ENCODE data around the gene CRTC2.

CRTC2 gene

DNA sequence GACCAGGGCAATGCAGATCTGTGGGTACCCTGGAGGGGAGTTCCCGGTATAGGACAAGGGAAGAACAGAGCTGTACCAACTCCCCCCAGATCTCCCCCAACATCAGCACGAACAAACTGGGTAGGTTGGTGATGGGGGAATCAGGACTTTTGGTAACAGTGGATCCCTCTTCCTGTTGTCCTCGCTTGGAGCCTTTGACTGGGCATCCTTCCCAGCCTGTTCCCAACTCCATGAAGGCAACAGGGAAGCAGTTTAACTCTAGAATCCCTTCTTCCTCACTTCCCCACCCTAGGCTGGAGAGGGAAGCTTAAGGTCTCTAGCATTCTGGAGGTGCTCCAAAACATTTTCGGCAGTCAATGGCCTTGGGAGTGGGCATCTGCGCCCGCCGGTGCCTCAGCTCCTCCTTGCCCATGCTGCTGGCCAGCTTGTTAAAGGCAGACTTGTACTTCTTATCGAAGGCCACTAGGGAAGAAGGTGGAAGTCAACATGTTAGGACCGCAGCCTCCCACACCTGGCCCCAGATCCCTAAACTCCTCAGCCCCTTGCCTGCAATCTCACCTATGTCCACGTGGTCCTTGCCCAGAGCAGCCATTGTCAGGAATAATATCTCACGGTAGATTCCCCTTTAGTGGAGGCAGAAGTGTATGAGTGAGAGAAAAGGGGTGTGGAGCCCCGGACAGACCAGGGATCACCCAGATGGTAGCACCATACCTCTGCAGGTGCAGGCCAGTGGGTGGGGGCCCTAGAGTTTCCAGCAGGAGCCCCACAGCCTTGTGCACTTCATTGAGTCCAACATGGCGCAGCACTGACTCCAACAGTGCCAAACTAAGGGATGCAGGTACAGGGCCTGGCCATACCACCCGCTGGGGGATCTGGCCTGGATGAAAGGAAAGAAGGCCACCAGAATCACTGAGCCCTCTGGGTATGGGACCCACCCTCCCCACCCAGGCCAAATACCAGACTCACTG lies 28.1 kb downstream of the CRTC2 start:
- TF ChIP-seq, protein P1, sequence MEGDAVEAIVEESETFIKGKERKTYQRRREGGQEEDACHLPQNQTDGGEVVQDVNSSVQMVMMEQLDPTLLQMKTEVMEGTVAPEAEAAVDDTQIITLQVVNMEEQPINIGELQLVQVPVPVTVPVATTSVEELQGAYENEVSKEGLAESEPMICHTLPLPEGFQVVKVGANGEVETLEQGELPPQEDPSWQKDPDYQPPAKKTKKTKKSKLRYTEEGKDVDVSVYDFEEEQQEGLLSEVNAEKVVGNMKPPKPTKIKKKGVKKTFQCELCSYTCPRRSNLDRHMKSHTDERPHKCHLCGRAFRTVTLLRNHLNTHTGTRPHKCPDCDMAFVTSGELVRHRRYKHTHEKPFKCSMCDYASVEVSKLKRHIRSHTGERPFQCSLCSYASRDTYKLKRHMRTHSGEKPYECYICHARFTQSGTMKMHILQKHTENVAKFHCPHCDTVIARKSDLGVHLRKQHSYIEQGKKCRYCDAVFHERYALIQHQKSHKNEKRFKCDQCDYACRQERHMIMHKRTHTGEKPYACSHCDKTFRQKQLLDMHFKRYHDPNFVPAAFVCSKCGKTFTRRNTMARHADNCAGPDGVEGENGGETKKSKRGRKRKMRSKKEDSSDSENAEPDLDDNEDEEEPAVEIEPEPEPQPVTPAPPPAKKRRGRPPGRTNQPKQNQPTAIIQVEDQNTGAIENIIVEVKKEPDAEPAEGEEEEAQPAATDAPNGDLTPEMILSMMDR (IDR thresholded peaks at IDR 0.05; ENCODE audit: low read depth, low read length) = no peak
- no peak for DNase-seq (ENCODE audit: extremely low read depth, low read depth)

DNA sequence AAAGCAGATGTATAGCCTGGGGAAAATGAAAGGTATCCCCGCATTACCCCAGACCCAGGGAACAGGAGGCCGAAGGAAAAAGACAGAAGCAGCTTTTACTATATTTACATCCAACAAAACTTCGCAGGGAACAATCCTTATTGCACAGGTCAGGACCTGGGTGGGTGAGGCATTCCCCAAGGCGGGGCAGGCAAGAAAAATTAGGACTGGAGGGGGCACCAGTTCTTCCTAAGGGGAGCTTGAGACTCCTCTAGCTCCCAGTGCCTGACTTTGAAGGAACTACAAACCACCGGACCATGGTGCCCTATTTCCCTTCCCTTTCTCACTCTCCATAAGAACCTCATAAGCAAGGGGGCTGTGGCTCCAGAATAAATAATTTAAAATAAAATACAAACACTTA lies 29.0 kb downstream of the CRTC2 start:
- DNase-seq (ENCODE audit: extremely low read depth, low read depth) = no peak
- TF ChIP-seq, protein P1 (IDR thresholded peaks at IDR 0.05; ENCODE audit: low read depth, low read length) = no peak

DNA sequence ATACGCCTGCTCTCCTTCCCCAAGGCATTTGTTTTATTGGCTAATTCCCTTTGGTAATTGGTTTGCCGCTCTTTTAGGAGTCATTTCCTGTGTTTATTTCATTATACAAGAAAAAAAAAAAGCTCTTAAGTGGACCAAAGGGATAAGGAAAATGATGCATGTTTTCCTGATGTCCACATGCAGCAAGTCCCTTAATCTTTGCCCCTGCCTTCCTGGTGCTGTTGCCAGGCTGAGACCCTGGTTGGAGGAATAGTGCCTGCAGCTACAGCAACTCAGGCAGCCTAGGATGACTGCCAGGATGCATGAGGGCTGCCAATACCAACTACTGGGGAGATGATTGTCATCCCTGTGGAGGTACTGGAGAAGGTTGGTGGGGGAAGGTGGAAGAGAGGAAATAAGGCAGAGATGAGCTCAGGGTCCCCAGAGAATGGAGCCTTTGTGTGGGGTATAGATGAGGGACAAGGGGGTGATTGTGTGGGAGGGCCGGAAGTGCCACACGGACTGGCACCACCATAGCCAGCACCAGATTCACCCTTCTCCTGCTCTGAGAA lies 29.5 kb downstream of the CRTC2 start:
- no peak for DNase-seq (ENCODE audit: extremely low read depth, low read depth)

DNA sequence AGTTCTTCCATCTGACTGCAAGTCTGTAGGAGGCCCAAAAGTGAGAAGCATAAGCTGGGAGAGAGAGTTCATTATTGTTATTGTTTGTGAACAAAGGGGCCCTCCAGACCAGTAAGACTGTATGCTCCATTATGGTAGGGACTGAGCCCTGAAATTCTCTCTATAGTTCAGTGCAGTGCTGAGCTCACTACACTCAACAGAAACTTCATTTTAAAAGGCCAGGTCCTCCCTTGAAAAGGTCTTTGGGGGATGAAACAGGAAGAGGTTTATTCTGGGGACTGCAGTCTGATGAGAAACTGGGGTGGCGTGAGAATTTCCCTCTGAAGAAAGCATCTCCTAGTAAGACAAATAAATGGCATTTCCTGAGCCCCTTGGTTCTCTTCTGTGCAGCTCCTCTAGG lies 30.2 kb downstream of the CRTC2 start:
- TF ChIP-seq, protein P1 (IDR thresholded peaks at IDR 0.05; ENCODE audit: low read depth, low read length) = no peak
- DNase-seq (ENCODE audit: extremely low read depth, low read depth) = no peak

More for the DNA sequence above, 29.5 kb downstream of the CRTC2 start:
- TF ChIP-seq, protein P1 (IDR thresholded peaks at IDR 0.05; ENCODE audit: low read depth, low read length) = no peak

DNA sequence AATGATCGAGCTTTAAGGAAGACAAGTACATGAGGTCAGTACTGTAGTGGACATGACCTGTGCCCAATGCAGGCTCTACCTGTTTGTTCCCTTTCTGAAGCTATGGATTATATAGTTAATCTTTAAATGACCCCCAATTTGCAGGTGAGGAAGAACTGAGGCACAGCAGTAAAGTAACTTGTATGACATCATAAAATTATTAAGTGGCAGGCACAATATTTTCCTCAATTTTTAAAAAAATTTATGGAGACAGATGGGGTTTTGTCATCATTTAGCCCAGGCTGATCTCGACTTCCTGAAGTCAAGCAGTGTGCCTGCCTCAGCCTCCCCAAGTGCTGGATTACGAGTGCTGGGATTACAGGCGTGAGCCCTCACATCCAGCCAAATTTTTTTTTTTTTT lies 32.0 kb downstream of the CRTC2 start:
- no peak for DNase-seq (ENCODE audit: extremely low read depth, low read depth)
- TF ChIP-seq, protein P1 (IDR thresholded peaks at IDR 0.05; ENCODE audit: low read depth, low read length) = no peak

DNA sequence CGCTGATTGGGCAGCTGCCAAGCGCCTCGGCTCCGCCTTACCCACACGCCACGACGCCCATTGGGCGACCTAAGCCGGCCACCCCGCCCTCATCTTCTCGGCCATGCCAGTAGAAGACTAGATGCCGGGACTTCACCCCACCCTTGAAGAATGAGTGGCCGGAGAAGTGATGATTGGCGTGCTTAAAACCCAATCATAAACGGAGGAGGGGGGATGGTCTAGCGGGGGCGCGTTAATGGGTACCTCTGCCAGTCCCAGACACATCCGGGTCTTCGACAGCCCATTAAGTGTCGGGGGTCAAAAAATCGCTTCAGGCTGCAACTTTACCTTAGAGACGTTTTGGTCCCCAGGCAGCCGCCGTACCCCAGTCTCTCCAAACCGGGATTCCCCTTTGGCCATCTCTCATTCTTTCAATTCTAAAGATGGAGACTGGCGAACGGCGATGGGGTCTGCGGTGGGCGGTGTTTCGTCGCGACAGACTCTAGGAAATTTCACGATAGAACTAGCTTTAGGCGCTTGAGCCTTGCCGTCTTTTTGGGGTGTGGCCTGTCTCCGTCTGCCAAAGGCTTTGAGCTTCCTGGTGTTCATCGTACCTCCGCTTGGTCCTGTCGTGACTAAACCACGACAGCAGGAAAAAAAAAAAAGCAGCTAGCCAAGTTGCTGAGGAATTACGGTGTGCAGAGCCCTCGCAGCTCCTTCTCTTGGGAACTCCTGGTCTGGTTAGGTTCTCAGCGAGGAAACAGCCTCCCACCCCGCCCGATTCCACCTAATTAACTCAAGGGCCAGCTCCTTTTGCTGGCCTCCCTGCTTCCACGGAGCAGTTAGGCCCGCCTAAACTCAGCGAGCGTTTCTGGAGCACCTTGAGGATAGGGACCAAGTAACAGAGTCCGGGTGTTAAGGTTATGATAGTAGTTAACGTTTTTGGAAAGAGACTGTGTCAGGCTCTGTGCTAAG lies 35.2 kb downstream of the CRTC2 start, which contains the start of gene GATAD2B:
TSS of gene GATAD2B (minus strand) at position 1 of the 954 bp plus-strand sequence. CDS start 94,625 bp downstream, outside the sequence.
- DNase-seq (ENCODE audit: extremely low read depth, low read depth) = peak; percentile 100
- TF ChIP-seq, protein P1 (IDR thresholded peaks at IDR 0.05; ENCODE audit: low read depth, low read length) = no peak
